NCI-H2227 treated with DMSO at 0.1 percent for 48 hours (cell line): Measurements from ENCODE around the gene ANKRD61.
"Not testable (repeated sequence)": the region's sequence is repeated elsewhere in the genome, so short reads cannot be mapped to it uniquely, and the experiment has no call there.

Source experiments
- DNase-seq: peaks from one replicate; lab custom pipeline; 2025; lab: John Stamatoyannopoulos, UW

Gene ANKRD61

DNA sequence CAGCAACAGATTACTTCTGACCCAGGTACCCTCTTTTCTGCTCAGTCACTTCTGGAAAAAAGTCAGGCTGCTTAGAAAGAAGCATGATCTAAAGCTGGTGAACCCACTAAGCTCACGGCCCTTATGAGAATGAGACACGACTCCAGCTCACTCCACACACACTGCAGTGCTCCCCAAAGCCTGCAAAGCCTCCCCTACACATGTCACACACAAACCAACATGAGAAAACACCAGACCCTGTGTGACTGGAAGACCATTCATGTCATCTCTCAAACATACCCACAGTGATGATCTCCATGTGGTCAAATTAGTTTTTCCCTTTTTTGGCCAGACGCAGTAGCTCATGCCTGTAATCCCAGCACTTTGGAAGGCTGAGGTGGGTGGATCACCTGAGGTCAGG, 391 bp downstream of the ANKRD61 start:
- no peak for DNase-seq

GRCh38 chr7:6032167-6032566, 991 bp downstream of the ANKRD61 start:
- no peak for DNase-seq

GRCh38 chr7:6032641-6033040, 1.5 kb downstream of the ANKRD61 start:
- no peak for DNase-seq

DNA sequence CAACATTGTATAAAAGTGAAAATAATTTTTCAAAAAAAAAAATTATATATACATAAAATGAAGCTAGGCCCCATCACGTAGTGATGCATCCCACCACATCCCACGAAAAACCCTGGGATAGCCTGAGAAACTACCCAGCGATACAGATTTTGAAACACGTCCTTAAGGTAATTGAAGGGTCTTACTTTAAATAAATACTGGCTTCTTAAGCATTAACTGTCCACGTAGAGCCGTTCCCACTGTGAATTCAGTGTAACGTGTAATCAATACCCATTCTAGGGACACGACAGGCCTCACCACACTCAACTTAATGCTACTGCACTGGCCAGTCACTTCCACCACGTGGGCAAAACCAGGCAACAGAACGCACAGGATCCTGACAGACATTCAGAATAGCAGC, 4.0 kb downstream of the ANKRD61 start:
- no peak for DNase-seq

DNA sequence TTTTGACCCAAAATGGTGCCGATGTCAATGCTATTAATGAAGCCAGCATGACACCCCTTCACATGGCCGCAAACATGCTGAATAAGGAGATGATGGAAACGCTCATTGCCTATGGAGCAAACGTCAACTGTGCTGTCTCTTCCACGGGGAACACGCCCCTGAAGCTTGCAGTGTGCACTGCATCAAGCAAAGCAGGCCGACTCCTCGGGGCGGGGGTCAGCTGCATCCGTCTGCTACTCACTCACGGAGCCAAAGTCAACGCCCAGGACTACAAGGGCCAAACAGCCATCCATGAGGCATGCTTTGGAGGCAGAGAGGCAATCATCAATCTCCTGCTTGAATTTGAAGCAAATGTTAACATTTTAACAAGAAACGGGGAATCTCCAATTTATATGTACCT, 4.5 kb downstream of the ANKRD61 start:
- no peak for DNase-seq

GRCh38 chr7:6049780-6050179, 18.6 kb downstream of the ANKRD61 start:
- DNase-seq = no peak

DNA sequence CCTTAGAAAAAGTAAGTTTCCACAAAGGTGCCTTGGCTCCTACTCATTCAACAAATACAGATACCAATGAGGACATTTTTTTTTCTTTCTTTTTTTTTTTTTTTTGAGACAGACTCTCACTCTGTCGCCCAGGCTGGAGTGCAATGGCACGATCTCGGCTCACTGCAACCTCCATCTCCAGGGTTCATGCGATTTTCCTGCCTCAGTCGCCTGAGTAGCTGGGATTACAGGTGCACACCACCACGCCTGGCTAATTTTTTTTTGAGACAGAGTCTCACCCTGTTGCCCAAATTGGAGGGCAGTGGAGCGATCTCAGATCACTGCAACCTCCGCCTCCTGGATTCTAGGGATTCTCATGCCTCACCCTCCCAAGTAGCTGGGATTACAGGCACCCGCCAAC, 20.0 kb downstream of the ANKRD61 start:
- not testable (repeated sequence) for DNase-seq

GRCh38 chr7:6056616-6057015, 25.4 kb downstream of the ANKRD61 start:
- no peak for DNase-seq

DNA sequence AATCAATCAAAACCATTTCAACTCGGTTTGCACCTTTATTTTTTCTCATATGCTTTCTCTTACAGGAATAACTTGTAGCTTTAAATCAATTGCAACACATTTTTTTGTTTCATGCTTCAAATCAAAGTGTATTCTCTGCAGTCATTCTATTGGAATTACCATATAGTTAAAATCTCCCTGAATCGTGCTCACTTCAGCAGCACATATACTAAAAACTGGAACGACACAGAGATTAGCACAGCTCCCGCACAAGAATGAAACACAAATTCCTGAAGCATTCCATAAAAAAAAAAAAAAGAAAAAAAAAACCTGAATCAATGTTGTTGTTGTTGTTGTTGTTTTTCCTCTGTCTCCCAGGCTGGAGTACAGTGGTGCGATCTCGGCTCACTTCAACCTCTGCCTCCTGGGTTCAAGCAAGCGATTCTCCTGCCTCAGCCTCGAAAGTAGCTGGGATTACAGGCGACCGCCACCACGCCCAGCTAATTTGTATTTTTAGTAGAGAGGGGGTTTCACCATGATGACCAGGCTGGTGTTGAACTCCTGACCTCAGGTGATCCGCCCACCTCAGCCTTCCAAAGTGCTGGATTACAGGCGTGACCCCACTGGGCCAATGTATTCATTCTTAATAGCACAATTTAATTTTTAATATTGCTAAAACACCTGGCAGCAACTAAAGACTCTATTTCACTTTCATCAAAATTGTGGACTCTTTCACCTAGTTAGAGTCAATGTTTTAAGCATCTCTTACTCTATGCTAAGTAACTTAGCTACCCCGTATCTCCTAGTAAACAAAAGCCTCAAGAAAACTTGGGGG, 26.3 kb downstream of the ANKRD61 start:
- peak; percentile 5 for DNase-seq

- not testable (repeated sequence) for DNase-seq
These were observed 28.8 kb downstream of the ANKRD61 start for GRCh38 chr7:6059941-6060340.

- no peak for DNase-seq
These were observed 40.2 kb downstream of the ANKRD61 start for GRCh38 chr7:6071406-6071805.

- DNase-seq = no peak
These were observed 43.6 kb downstream of the ANKRD61 start for GRCh38 chr7:6074612-6075380.

- no peak for DNase-seq
These were observed 47.4 kb downstream of the ANKRD61 start for GRCh38 chr7:6078548-6078947.

- DNase-seq = not testable (repeated sequence)
These were observed 51.9 kb downstream of the ANKRD61 start for GRCh38 chr7:6083047-6083446.
